Mucosa of gallbladder (tissue), 1 donor: ENCODE data around the gene C19orf85. TPM values are rescaled to one million over a fixed set of nuclear protein-coding genes. Genes with fewer than 3 reads are reported as not detected.
"Not testable (repeated sequence)": the region's sequence is repeated elsewhere in the genome, so short reads cannot be mapped to it uniquely, and the experiment has no call there.

Experiments
- DNase-seq: peaks from one replicate; pipeline ENCODE4 v3.0.0-alpha.2; 2020; ENCODE audit warnings: low spot score
- total RNA-seq: library from RNA; stranded (reverse); gene quantifications from one replicate; pipeline ENCODE4 v1.2.1, GENCODE V29; 2021
- donor health status: DM: no; HTN: no; CAD: no.

Gene C19orf85
- total RNA-seq, 1 donor from 2014 or later = not detected

DNA sequence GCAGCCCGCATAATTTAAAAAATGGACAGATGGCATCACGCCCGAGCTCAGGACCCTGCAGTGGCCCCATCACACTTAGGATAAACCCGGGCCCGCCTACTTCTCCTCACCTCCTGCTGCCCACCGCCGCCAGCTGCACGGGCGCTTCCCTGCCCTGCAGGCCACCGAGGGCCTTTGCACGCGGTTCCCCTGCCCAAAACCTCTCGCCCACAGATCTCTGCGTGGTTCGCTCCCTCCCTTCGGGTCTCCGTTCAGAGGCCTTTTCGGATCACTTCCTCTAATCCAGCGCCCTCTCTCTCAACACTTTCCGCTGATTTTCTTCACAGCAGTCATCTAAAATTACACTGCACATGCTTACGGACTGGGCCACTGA is 23.2 kb downstream of the C19orf85 start:
- DNase-seq = no peak

DNA sequence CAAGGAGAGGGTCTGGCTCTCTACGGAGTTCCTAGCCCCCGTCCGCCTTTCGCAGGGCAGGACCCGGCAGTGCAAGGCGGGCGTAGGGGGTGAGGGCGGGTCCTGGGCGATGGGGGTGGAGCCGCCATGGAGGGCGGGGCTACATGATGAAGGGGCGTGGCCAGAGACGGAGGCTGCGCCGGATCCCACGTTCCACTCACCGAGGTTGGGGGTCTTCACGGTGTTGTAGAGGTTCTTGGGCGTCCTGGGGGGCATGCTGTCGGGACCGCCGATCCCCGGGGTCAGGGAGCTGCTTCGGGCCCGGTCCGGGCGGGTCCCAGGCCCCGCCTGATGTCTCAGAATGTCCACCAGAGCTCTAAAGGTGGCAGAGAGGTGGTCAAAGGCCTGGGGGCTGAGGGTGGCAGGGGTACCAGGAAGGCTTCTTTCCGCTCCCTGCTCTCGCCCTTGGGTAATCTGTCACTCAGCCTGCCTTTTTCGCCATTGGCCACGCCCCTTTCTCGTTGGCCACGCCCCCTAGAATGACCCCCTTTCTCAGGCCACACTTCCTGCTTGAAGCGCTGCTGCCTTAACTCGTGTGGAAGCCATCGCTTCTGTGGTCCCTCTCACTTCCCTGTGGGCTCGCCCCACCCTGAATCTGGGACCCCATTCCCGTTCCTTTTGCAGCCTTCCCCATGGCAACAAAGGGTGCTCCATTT is 24.0 kb downstream of the C19orf85 start:
- no peak for DNase-seq

DNA sequence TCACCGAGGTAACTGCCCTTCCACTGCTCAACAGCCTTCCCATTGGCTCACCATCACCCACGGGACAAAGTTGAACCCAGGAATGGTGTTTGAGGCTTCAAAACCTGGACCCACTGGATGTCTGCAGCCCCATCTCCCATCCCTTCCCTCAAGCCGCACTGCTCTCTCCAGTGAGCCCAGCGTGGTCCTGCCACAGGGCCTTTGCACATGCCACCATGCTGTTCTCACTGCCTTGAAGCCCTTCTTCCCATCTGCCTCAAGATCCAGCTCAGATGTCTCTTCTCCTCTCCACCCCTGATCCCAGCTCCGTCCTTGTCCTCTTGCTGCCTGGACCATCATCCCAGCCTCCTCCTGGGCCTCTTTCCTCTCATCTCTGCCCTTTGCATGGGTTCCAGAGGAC is 25.5 kb downstream of the C19orf85 start:
- DNase-seq = no peak

DNA sequence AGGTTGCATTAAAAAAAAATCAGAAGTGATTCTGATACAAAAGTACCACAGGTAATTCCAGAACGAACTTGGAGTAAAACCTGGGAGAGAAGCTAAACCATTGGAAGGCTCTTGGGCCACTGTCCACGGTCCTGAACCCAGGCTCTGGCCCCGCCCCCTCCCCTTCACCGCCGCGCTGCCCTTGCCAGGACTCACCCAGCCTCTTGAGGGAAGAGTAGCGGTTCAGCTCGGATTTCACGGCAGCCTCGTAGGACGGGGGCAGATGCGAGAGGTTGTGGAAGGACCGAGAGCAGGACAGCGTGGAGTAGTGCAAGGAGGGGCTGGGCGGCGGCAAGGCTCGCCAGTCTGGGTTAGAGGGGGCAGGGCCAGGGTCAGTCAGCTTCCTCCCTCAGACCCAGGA is 27.1 kb downstream of the C19orf85 start:
- DNase-seq = peak; percentile 65

DNA sequence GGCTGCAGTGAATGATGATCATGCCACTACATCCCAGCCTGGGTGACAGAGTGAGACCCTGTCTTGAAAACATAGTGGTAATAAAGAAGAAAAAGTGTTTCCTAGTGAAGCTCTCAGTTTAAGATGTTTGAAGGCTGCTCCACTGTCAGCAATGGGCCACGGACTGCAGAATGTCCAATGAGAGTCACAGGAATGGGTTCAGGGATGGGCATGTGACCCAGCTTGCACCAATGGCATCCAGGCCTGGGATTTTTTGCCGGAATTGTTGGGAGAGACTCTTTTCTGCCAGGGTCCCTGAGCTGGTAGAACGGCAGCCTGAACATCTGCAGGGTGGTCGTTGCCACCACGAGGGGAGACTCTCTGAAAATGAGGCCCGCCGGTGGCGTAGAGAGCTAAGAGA is 27.7 kb downstream of the C19orf85 start:
- no peak for DNase-seq

DNA sequence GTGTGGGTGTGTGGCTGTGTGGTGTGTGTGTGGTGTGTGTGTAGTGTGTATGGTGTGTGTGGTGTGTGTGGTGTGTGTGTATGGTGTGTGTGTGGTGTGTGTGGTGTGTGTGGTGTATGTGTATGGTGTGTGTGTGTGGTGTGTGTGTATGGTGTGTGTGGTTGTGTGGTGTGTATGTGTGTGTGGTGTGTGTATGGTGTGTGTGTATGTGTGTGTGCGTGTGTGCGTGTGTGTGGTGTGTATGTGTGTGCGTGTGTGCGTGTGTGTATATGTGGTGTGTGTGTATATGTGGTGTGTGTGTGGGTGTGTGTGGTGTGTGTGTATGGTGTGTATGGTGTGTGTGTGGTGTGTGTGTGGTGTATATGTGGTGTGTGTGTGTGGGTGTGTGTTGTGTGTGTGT is 29.5 kb downstream of the C19orf85 start:
- DNase-seq = no peak

DNA sequence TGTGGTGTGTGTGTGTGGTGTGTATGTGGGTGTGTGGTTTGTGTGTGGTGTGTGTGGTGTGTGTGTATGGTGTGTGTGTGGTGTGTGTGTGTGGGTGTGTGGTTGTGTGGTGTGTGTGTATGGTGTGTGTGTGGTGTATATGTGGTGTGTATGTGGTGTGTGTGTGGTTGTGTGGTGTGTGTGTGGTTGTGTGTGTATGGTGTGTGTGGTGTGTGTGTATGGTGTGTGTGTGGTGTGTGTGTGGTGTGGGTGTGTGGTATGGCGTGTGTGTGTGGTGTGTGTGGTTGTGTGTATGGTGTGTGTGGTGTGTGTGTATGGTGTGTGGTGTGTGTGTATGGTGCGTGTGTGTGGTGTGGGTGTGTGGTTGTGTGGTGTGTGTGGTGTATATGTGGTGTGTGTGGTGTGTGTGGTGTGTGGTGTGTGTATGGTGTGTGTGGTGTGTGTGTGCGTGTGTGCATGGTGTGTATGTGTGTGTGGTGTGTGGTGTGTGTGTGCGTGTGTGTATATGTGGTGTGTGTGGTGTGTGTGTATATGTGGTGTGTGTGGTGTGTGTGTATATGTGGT is 30.1 kb downstream of the C19orf85 start:
- no peak for DNase-seq

DNA sequence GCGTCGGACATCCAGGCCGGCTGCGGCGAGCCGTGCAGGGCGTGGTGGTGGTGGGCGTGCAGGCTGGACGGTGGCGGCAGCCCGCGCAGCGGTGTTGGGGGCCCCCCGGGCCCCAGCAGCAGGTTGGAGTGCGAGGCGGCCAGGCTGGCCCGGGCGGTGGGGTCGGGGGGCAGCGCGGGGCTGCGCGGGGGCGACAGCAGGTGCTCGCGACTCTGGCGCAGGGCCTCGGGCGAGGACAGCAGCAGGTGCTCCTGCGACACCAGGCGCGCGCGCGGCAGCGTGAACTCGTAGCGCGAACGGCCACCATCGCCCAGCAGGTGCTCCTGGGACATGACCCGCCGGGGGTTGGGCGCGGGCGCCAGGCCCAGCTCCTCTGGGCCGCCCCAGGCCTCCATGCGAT is 31.3 kb downstream of the C19orf85 start:
- DNase-seq = no peak

DNA sequence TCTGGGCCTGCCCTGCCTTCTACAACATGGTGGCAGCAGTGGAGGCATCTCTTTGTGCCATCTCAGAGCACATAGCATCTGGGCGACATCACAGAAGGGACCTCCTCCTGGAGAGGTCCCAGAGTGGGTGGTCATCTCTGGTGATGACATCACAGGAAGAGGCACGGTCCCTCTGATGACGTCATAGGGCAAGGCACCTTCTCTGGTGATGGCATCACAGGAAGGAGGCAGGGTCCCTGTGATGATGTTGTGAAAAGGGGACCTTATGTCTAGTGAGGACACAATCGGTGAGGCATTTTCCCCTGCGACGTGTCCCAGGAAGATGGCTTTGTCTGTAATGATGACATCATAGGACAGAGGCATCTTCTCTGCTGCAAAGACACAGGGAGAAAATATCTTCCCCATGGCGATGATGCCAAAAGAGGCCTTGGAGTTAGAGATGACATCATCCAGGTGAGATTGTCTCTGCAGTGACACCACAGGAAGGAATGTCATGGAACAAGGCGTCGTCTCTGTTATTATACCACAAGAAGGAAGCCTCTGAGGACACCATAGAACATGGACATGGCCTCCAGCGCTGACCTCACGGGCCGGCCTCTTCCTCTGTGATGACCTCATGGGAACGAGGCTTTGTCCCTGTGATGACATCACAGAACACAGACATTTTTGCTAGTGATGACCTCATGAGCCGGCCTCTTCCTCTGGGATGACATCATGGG is 32.2 kb downstream of the C19orf85 start:
- no peak for DNase-seq

DNA sequence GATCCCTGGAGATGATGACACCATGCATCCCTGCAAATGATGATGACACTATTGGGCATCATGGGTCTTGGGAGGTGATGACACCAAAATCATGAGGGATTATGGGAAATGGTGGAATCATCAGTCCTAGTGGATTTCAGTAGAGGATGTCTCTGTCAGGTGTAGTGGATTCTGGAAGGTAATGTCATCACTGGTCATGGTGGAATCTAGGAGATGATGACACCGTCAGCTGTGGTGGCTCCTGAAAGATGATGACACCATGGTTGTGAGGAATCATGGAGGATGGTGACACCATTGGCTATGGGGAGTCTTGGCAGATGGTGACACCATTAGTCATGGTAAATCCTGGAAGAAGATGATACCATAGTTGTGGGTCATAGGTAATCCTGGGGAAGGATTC is 33.4 kb downstream of the C19orf85 start:
- DNase-seq = no peak

DNA sequence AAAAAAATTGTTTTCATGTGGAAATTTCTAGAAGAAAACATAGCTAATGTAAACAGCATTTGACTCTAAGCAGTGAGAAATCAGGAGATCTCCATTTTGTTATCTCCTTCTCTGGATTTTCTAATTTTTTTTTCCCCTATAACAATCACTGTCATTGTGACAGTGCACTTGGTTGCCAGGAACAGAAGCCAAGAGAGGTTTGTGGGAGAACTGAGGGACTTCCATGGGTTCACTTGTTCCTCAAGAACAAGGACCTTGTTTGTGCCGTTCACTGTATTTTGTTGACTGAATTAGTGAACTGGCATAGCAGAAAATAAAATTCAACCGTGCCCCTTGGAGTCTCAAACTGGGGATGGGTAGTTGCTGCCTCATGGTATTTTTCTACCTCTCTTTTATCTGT is 38.5 kb downstream of the C19orf85 start:
- no peak for DNase-seq

DNA sequence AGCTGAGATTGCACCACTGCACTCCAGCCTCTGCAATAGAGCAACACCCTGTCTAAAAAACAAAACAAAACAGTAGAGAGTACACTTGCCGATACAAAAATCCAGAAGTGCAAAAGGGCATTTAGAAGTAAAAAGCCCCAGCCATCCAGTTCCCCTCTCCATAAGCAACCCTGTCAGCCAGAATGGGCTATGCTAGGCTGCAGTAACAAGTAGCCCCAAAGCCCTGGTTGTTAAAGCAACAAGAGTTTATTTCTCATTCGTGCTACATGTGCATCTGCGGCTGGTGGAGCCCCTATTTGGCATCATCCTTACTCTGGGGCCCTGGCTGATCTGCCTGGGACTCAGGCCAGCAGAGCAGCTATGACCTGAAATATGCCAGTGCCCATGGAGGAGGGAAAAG is 40.0 kb downstream of the C19orf85 start:
- DNase-seq = no peak

DNA sequence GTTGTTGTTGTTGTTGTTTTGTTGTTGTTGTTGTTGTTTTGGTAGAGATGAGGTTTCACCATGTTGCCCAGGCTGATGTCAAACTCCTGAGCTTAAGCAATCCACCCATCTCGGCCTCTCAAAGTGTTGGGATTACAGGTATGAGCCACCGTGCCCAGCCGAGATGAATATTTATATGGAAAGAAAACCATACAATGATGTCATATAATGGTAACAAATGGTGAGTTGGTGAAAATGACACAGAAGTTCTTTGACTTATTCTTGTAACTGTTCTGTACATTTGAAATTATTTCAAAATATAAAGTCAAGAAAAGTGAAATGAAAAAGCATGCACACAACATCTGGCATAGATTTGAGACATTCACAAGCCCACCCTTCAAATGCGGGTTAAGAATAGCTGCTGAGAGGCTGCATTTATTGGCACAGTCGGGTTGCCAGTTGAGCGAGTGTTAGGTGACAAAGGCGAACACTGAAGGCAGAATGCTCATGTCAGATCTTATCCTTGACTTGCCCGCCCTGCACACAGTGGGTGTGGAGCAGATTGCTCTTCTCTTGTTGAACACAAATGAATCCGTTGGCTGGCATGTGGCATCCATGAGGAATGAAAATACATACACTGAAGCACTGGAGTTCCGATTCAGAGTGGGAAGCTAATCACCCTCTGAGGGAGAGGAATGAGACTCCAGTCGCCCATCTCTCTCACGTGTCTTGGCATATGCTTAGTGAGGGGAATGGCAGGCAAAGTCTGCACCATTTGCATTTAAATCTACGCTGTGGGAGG is 41.1 kb downstream of the C19orf85 start:
- no peak for DNase-seq

DNA sequence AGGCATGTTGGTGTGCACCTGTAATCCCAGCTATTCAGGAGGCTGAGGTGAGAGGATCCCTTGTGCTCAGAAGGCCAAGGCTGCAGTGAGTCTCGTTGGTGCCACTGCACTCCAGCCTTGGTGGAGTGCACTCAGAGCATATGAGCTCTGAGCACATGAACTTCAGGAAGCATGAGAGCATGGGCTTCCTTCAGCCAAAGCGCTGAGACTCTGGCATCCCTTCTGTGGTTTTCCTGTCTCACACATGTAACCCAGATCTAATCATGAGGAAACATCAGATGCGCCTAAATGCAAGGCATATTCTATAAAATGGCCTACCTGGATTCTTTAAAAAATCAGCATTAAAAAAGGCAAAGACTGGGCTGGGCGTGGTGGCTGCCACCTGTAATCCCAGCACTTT is 43.3 kb downstream of the C19orf85 start:
- DNase-seq = not testable (repeated sequence)

DNA sequence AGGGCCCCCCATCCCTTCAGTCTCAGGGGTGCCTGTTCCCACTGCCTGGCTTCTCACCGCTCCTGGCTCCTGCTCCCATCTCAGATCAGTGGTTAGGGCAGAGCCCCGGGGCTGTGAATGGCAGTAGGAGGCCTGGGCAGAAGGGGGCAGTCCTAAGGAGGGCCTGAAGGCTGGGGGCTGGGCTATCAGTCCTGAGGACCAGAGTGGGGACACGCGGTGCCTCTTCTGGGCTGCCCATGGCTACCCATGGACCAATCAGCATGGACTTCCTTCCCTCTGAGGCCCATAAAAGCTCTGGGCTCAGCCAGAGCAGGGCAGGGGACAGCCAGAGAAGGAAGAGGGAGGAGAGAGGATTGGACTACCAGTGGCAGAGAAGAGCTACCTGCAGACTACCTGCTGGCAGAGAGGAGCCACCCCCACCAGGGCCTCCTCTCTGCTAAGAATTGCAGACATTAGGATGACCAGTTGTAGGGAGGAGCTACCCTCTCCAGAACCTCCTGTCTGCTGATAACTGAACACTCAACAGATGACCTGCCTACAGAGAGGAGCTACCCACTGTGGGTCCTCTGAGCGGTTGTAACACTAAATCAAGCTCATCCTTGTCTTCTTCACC is 44.8 kb downstream of the C19orf85 start:
- no peak for DNase-seq

DNA sequence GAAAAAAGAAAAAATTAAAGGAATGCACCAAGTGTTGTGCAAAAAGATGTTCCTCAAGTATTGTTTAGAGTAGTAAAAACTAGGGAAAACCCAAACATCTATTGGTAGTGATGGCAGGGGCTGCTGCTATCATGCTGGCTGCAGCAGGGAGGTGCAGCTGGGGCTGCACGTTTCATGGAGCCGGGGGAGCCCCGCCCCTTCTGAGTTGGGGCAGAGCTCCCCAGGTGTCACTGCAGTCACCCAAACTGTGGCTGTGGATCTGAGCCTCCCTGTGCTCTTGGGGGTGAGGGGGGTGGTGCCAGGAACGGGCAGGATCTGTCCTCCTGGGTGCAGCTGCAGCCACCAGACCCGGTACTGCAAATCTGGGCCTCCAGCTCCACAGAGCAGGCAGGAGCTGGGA is 45.4 kb downstream of the C19orf85 start:
- no peak for DNase-seq

DNA sequence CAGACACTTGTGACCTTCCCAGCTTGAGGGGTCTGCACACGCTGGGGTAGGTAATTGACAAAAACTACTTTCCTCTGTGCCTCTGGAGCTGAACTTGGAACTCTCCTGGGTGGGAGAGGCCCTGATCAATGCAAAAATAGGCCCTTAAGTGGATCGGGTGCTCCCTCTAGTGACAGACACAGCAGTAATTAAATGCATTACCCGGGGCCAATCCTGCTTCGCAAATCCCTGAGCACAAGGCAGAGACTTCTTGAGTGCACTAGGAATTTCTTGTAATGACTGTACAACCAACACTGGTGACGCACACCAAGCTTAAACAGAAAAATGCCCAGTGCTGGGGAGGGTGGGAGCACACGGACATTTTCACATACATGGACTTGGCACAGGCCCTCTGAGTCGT is 46.4 kb downstream of the C19orf85 start:
- DNase-seq = peak; percentile 65

Other genes with a start within 250 kb of the C19orf85 start
- 193 TPM for gene TMEM86B, start 236.0 kb downstream of the C19orf85 start, total RNA-seq
- 108 TPM for gene PPP6R1, start 205.7 kb downstream of the C19orf85 start, total RNA-seq
- gene HSPBP1, start 184.6 kb downstream of the C19orf85 start, total RNA-seq = 28.8 TPM
- 5.2 TPM for gene BRSK1, start 180.8 kb downstream of the C19orf85 start, total RNA-seq
- 10.1 TPM for gene TMEM150B, start 139.4 kb downstream of the C19orf85 start, total RNA-seq
- gene KMT5C, start 124.9 kb downstream of the C19orf85 start, total RNA-seq = 24.9 TPM
- gene COX6B2, start 110.0 kb downstream of the C19orf85 start, total RNA-seq = not detected
- not detected for gene GARIN5B, start 101.5 kb downstream of the C19orf85 start, total RNA-seq
- gene IL11, start 94.3 kb downstream of the C19orf85 start, total RNA-seq = 0.69 TPM
- not detected for gene TMEM190, start 87.9 kb downstream of the C19orf85 start, total RNA-seq
- gene TMEM238, start 80.5 kb downstream of the C19orf85 start, total RNA-seq = 39.9 TPM
- gene RPL28, start 78.8 kb downstream of the C19orf85 start, total RNA-seq = 1,612 TPM
- gene UBE2S, start 57.0 kb downstream of the C19orf85 start, total RNA-seq = 26.4 TPM
- gene SHISA7, start 21.5 kb downstream of the C19orf85 start, total RNA-seq = not detected
- 53.5 TPM for gene ISOC2, start 3.1 kb downstream of the C19orf85 start, total RNA-seq
- 10.7 TPM for gene ZNF628, start 11.9 kb upstream of the C19orf85 start, total RNA-seq
- 23.1 TPM for gene NAT14, start 20.4 kb upstream of the C19orf85 start, total RNA-seq
- gene SSC5D, start 23.7 kb upstream of the C19orf85 start, total RNA-seq = 49.7 TPM
- gene SBK2, start 72.4 kb upstream of the C19orf85 start, total RNA-seq = not detected
- 0.20 TPM for gene SBK3, start 80.8 kb upstream of the C19orf85 start, total RNA-seq
- 35.0 TPM for gene ZNF579, start 116.1 kb upstream of the C19orf85 start, total RNA-seq
- 22.7 TPM for gene FIZ1, start 134.8 kb upstream of the C19orf85 start, total RNA-seq
- gene ZNF524, start 135.5 kb upstream of the C19orf85 start, total RNA-seq = 37.8 TPM
- gene ZNF865, start 140.9 kb upstream of the C19orf85 start, total RNA-seq = 21.6 TPM
- 13.0 TPM for gene ZNF784, start 159.8 kb upstream of the C19orf85 start, total RNA-seq
- 47.3 TPM for gene ZNF580, start 176.3 kb upstream of the C19orf85 start, total RNA-seq
- 22.2 TPM for gene ZNF581, start 178.9 kb upstream of the C19orf85 start, total RNA-seq
- gene CCDC106, start 183.5 kb upstream of the C19orf85 start, total RNA-seq = 18.4 TPM
- gene U2AF2, start 190.3 kb upstream of the C19orf85 start, total RNA-seq = 202 TPM
- gene EPN1, start 210.5 kb upstream of the C19orf85 start, total RNA-seq = 172 TPM